Measurements from ENCODE around the gene FCHO1. TPM values are rescaled to one million over a fixed set of nuclear protein-coding genes. Genes with fewer than 3 reads are reported as not detected.

Gene FCHO1
- 10 to 100 TPM; 12.8 to 15.6 TPM for total RNA-seq
- 9.8 TPM for polyA plus RNA-seq (ENCODE audit: insufficient read depth, low read depth, low replicate concordance)
- long read RNA-seq, donor 1 = 0 reads
- long read RNA-seq, donor 2 = 0 reads

GRCh38 chr19:17751103-17751911 lies at the start of gene FCHO1:
Gene FCHO1, plus strand, starts transcription at chr19:17751477. Its CDS starts 3,688 bp downstream, at chr19:17755165.
- H3K27ac ChIP-seq = no peak within 1 kb of the TSS
- no peak within 1 kb of the TSS for H3K4me3 ChIP-seq
- 74 to 85% methylated on average over 11 to 28 of the region's 28 CpGs for WGBS, 2 donors
- TF ChIP-seq CTCF (IDR thresholded peaks at IDR 0.05) (no peak), POLR2A (IDR thresholded peaks at IDR 0.05) (no peak)
- H3K36me3 ChIP-seq (ENCODE audit: low read depth, missing control alignments) = no peaks in the 10 kb centered on the region
- no peaks in the 10 kb centered on the region for H3K9me3 ChIP-seq
- no peaks in the 10 kb centered on the region for H3K27me3 ChIP-seq
- intact Hi-C loops (cut with DNase I; ENCODE audit: low total_unique reads) = no loop called here
- DNase-seq = no peak
- H3K4me1 ChIP-seq = peaks cover 11% of the 10 kb centered on the region

- Histone ChIP-seq H3K4me3 (no peak overlapping the region), H3K27ac (no peak overlapping the region), H3K4me1 (no peaks in the 10 kb centered on the region), H3K36me3 (ENCODE audit: low read depth, missing control alignments) (no peaks in the 10 kb centered on the region), H3K27me3 (no peaks in the 10 kb centered on the region), H3K9me3 (no peaks in the 10 kb centered on the region)
- WGBS, 2 donors = 60 to 62% methylated on average over 11 of the region's 11 CpGs
- TF ChIP-seq POLR2A (IDR thresholded peaks at IDR 0.05) (no peak), CTCF (IDR thresholded peaks at IDR 0.05) (peak; percentile 61 to 78 (median 70))
- peak; percentile 71 for DNase-seq
- intact Hi-C loops (cut with DNase I; ENCODE audit: low total_unique reads) = no loop called here
These were observed 47.3 kb upstream of the FCHO1 start for GRCh38 chr19:17703824-17704463.

GRCh38 chr19:17706750-17707181 lies 44.5 kb upstream of the FCHO1 start:
- no peaks in the 10 kb centered on the region for H3K36me3 ChIP-seq (ENCODE audit: low read depth, missing control alignments)
- H3K9me3 ChIP-seq = no peaks in the 10 kb centered on the region
- H3K4me3 ChIP-seq = no peak overlapping the region
- intact Hi-C loops (cut with DNase I; ENCODE audit: low total_unique reads) = no loop called here
- no peaks in the 10 kb centered on the region for H3K4me1 ChIP-seq
- no peak overlapping the region for H3K27ac ChIP-seq
- DNase-seq = peak; percentile 76
- WGBS, 2 donors = 19 to 23% methylated on average over 17 of the region's 17 CpGs
- TF ChIP-seq CTCF (IDR thresholded peaks at IDR 0.05) (no peak), POLR2A (IDR thresholded peaks at IDR 0.05) (no peak)
- no peaks in the 10 kb centered on the region for H3K27me3 ChIP-seq

- Histone ChIP-seq H3K9me3 (no peaks in the 10 kb centered on the region), H3K36me3 (ENCODE audit: low read depth, missing control alignments) (no peaks in the 10 kb centered on the region), H3K27me3 (no peaks in the 10 kb centered on the region), H3K27ac (no peak overlapping the region), H3K4me1 (no peaks in the 10 kb centered on the region), H3K4me3 (no peak overlapping the region)
- TF ChIP-seq POLR2A (IDR thresholded peaks at IDR 0.05) (no peak), CTCF (IDR thresholded peaks at IDR 0.05) (no peak)
- 82 to 83% methylated on average over 6 of the region's 6 CpGs for WGBS, 2 donors
- intact Hi-C loops (cut with DNase I; ENCODE audit: low total_unique reads) = no loop called here
- DNase-seq = no peak
These were observed 39.4 kb upstream of the FCHO1 start for GRCh38 chr19:17711851-17712250.

All from testis (tissue), 5 donors.